ENCODE results near the gene LASP1. TPM values are rescaled to one million over a fixed set of nuclear protein-coding genes. Genes with fewer than 3 reads are reported as not detected.

LASP1 gene
- total RNA-seq, 2 experiments from 2014 or later, result 105 to 113 TPM

GRCh38 chr17:38967290-38967738, 97.5 kb downstream of the LASP1 start, which contains the start of gene FBXO47:
Gene FBXO47, minus strand, starts transcription at chr17:38967403. Its CDS starts 4,378 bp downstream, at chr17:38963025.
- CTCF ChIA-PET, result interaction anchor here (0.6 to 1.7 kb wide), 5 partner anchors 16 to 269 kb away, joined by 3 to 5 read pairs (median 4); no protein-coding TSS in a partner anchor
- H3K4me1 Mint-ChIP-seq (ENCODE audit: low read depth), result peaks cover 12% of the 10 kb centered on the region
- peak within 1 kb of the TSS; percentile 75 for H3K4me3 Mint-ChIP-seq
- no peaks in the 10 kb centered on the region for H3K36me3 Mint-ChIP-seq (ENCODE audit: low read depth)
- H3K9me3 Mint-ChIP-seq, result no peaks in the 10 kb centered on the region
- H3K27ac Mint-ChIP-seq, result peak within 1 kb of the TSS; percentile 87
- no peaks in the 10 kb centered on the region for H3K27me3 Mint-ChIP-seq (ENCODE audit: low read depth)
- intact Hi-C loops (cut with micrococcal nuclease), result loop anchor here (1.0 to 5.0 kb wide), 2 partner anchors 96 to 215 kb away; partner anchors contain the start of gene PSMB3
- DNase-seq, result peak; percentile 93

GRCh38 chr17:38969281-38969680, 99.4 kb downstream of the LASP1 start:
- Mint-ChIP-seq H3K36me3 (ENCODE audit: low read depth) (no peaks in the 10 kb centered on the region), H3K9me3 (no peaks in the 10 kb centered on the region), H3K4me1 (ENCODE audit: low read depth) (peaks cover 12% of the 10 kb centered on the region), H3K27ac (no peak overlapping the region), H3K27me3 (ENCODE audit: low read depth) (no peaks in the 10 kb centered on the region), H3K4me3 (no peak overlapping the region)
- intact Hi-C loops (cut with micrococcal nuclease), result loop anchor here (5.0 kb wide), 1 partner anchor 217 kb away; the partner anchor contains the start of gene PSMB3
- DNase-seq, result no peak
- CTCF ChIA-PET, result interaction anchor here (0.6 kb wide), 1 partner anchor 1324 kb away, joined by 4 read pairs; no protein-coding TSS in a partner anchor

GRCh38 chr17:38970128-38970527, 100.3 kb downstream of the LASP1 start:
- Mint-ChIP-seq H3K27ac (no peak overlapping the region), H3K4me1 (ENCODE audit: low read depth) (peaks cover 12% of the 10 kb centered on the region), H3K36me3 (ENCODE audit: low read depth) (no peaks in the 10 kb centered on the region), H3K9me3 (no peaks in the 10 kb centered on the region), H3K4me3 (no peak overlapping the region), H3K27me3 (ENCODE audit: low read depth) (no peaks in the 10 kb centered on the region)
- DNase-seq, result no peak
- CTCF ChIA-PET, result no interaction called here
- intact Hi-C loops (cut with micrococcal nuclease), result no loop called here

GRCh38 chr17:38970804-38971203, 100.9 kb downstream of the LASP1 start:
- intact Hi-C loops (cut with micrococcal nuclease), result no loop called here
- H3K36me3 Mint-ChIP-seq (ENCODE audit: low read depth), result no peaks in the 10 kb centered on the region
- CTCF ChIA-PET, result interaction anchor here (1.3 to 1.5 kb wide), 2 partner anchors 12 to 103 kb away, joined by 3 to 6 read pairs; no protein-coding TSS in a partner anchor
- no peaks in the 10 kb centered on the region for H3K27me3 Mint-ChIP-seq (ENCODE audit: low read depth)
- no peaks in the 10 kb centered on the region for H3K9me3 Mint-ChIP-seq
- H3K27ac Mint-ChIP-seq, result no peak overlapping the region
- DNase-seq, result no peak
- H3K4me3 Mint-ChIP-seq, result no peak overlapping the region
- H3K4me1 Mint-ChIP-seq (ENCODE audit: low read depth), result peaks cover 13% of the 10 kb centered on the region

Small RNA genes within 50 kb of the gene (microRNA-seq; reads per million reads assigned to microRNA genes)
- gene MIR4727 (ENCODE audit: borderline microRNAs expressed, borderline replicate concordance) (not detected), gene MIR6779 (ENCODE audit: borderline microRNAs expressed, borderline replicate concordance) (not detected)

Other genes with a start within 250 kb of the LASP1 start
- gene EPOP, start 195.1 kb upstream of the LASP1 start, total RNA-seq, result 10 to 100 TPM; 17.6 to 19.2 TPM
- 100 to 1,000 TPM; 170 to 177 TPM for gene MLLT6, start 164.8 kb upstream of the LASP1 start, total RNA-seq
- gene CISD3, start 139.7 kb upstream of the LASP1 start, total RNA-seq, result 10 to 100 TPM; 35.1 to 35.8 TPM
- gene PCGF2, start 121.7 kb upstream of the LASP1 start, total RNA-seq, result 1 to 10 TPM; 1.2 TPM
- gene PSMB3, start 117.3 kb upstream of the LASP1 start, total RNA-seq, result 100 to 1,000 TPM; 368 to 369 TPM
- gene PIP4K2B, start 70.5 kb upstream of the LASP1 start, total RNA-seq, result 10 to 100 TPM; 30.1 to 33.4 TPM
- gene CWC25, start 44.7 kb upstream of the LASP1 start, total RNA-seq, result 10 to 100 TPM; 18.6 to 21.9 TPM
- 1,000 to 10,000 TPM; 2,241 to 2,332 TPM for gene RPL23, start 16.3 kb upstream of the LASP1 start, total RNA-seq
- under 1 TPM; 0.14 to 0.15 TPM for gene FBXO47, start 97.3 kb downstream of the LASP1 start, total RNA-seq

All from activated naive CD4-positive, alpha-beta T cell treated with anti-CD3 and anti-CD28 coated beads for 36 hours (primary cell).